GM23248 (cell line): Measurements from ENCODE around the gene SH3BGR.

Experiments used
- EZH2 ChIP-seq: fragments of 200-600 bp; sonication (generic); IDR thresholded peaks from 2 replicates; pipeline ENCODE4 v1.6.1; 2018; ENCODE audit warnings: antibody characterized with exemption, mild to moderate bottlenecking; ENCODE audit not compliant: insufficient read depth, poor library complexity, severe bottlenecking
- EZH2phosphoT487 ChIP-seq: fragments of 200-600 bp; sonication (generic); IDR thresholded peaks from 2 replicates; pipeline ENCODE4 v1.6.1; 2018; ENCODE audit warnings: antibody characterized with exemption, moderate library complexity, mild to moderate bottlenecking, low read depth; ENCODE audit not compliant: insufficient read depth

DNA sequence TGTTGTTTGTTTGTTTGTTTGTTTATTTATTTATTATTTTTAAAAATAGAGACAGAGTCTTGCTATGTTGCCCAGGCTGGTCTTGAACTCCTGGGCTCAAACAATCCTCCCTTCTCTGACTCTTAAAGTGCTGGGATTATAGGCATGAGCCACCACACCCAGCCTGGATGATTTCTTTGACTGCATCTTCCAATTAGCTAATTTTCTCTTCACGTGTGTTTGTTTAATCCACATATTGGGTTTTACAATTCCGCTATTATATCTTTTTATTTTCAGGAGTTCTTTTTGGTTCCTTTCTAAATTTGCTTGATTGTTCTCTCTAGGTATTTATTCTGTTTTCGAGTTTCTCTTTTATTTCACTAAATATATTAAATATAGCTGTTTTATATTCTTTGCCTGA, 19.8 kb downstream of the SH3BGR start:
- TF ChIP-seq EZH2 (no peak), EZH2phosphoT487 (no peak)
